Measurements from ENCODE around the gene GAS2. TPM values are rescaled to one million over a fixed set of nuclear protein-coding genes. Genes with fewer than 3 reads are reported as not detected.

GAS2 gene
- total RNA-seq, 2 donors from 2014 or later = 13.2 to 24.6 TPM

DNA sequence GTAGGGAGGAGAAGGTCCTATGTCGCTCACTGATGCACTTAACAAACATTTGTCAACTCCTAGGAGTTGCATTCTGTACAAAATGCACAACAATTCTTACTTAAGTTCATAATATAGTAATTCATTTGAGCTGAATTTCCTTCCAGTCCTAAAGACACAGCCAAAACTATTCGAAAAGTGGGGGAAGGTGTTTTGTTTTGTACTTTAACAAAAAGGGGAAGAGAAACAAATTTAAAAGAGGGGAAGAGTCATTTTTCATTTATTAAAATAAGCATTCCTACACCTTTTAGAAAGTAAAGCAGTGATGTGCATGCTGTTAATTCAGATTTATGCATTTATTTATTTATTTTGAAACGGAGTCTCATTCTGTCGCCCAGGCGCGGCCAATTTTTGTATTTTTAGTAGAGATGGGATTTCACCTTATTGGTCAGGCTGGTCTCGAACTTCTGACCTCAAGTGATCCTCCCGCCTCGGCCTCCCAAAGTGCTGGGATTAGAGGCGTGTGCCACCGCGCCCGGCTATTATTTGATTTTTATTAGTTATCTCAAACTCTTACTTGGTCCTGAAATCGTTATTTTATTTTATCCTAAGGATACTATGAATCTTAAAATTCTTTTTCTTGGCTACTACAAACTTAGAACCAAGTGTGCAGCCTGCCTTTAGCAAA is 39.7 kb upstream of the GAS2 start:
- peak overlapping the region in 2 of 4 donors; percentile 94 to 97 for H3K27ac ChIP-seq
- H3K9me3 ChIP-seq = no peaks in the 10 kb centered on the region
- H3K36me3 ChIP-seq (replicated peaks in 1 of 2; ENCODE audit: insufficient read depth in 1 of 2, low read depth in 2 of 2) = no peaks in the 10 kb centered on the region
- DNase-seq (no peak), ATAC-seq (no peak)
- H3K27me3 ChIP-seq = no peaks in the 10 kb centered on the region
- TF ChIP-seq CTCF (IDR thresholded peaks at IDR 0.05) = no peak
- TF ChIP-seq POLR2A (IDR thresholded peaks at IDR 0.05) = no peak
- WGBS, 2 donors = 87% methylated on average over 14 of the region's 14 CpGs
- H3K4me1 ChIP-seq = peaks cover 26% of the 10 kb centered on the region
- intact Hi-C loops (cut with DNase I) = no loop called here
- peak overlapping the region in 1 of 2 donors; percentile 68 for H3K4me3 ChIP-seq

DNA sequence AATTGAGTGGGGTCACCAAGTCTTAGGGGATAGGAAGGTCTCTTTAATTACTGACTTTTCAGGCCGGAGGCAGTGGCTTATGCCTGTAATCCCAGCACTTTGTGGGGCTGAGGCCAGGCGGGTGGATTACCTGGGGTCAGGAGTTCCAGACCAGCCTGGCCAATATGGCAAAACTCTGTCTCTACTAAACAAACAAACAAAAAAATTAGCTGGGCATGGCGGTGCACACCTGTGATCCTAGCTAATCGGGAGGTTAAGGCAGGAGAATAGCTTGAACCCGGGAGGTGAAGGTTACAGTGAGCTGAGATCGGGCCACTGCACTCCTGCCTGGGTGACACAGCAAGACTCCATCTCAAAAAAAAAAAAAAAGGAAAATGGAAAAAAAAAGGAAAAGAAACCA is 39.0 kb upstream of the GAS2 start:
- H3K4me1 ChIP-seq = peaks cover 26% of the 10 kb centered on the region
- 98 to 99% methylated on average over 6 of the region's 6 CpGs for WGBS, 2 donors
- H3K4me3 ChIP-seq = no peak overlapping the region
- DNase-seq (no peak), ATAC-seq (no peak)
- H3K9me3 ChIP-seq = no peaks in the 10 kb centered on the region
- no peak for TF ChIP-seq POLR2A (IDR thresholded peaks at IDR 0.05)
- no peak for TF ChIP-seq CTCF (IDR thresholded peaks at IDR 0.05)
- H3K27me3 ChIP-seq = no peaks in the 10 kb centered on the region
- intact Hi-C loops (cut with DNase I) = no loop called here
- H3K27ac ChIP-seq = no peak overlapping the region
- no peaks in the 10 kb centered on the region for H3K36me3 ChIP-seq (replicated peaks in 1 of 2; ENCODE audit: insufficient read depth in 1 of 2, low read depth in 2 of 2)

DNA sequence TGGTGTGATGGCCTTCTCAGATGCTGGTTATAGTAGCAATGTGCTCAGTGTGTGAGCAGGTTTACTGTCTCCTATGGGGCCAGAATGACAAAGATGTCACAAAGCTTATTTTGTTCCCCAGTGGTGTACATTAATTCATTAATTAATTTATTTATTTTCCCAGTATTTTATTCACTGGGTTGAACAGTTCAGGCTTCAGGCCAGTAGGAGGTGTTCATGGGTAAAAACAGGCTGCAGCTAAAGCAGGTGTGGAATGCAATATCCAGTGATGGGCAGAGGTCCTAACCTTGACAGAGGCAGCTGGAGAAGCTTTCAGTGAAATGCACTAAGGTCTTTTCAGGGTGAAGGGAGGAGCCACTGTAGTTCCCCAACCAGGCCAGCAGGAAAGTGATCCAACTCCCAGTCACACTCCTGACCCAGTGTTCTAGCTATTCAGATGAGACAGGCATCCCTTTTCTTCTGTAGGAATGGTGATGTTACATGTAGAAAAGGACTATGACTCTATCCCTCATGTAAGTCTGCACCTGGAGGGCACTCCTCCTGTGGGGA is 33.0 kb upstream of the GAS2 start:
- ATAC-seq = no peak
- no peaks in the 10 kb centered on the region for H3K9me3 ChIP-seq
- intact Hi-C loops (cut with DNase I) = no loop called here
- DNase-seq = no peak
- no peaks in the 10 kb centered on the region for H3K27me3 ChIP-seq
- no peak overlapping the region for H3K4me3 ChIP-seq
- no peak overlapping the region for H3K27ac ChIP-seq
- no peaks in the 10 kb centered on the region for H3K4me1 ChIP-seq
- H3K36me3 ChIP-seq (replicated peaks in 1 of 2; ENCODE audit: insufficient read depth in 1 of 2, low read depth in 2 of 2) = no peaks in the 10 kb centered on the region
- TF ChIP-seq POLR2A (IDR thresholded peaks at IDR 0.05) = no peak
- TF ChIP-seq CTCF (IDR thresholded peaks at IDR 0.05) = peak in 1 of 7 experiments; percentile 17

DNA sequence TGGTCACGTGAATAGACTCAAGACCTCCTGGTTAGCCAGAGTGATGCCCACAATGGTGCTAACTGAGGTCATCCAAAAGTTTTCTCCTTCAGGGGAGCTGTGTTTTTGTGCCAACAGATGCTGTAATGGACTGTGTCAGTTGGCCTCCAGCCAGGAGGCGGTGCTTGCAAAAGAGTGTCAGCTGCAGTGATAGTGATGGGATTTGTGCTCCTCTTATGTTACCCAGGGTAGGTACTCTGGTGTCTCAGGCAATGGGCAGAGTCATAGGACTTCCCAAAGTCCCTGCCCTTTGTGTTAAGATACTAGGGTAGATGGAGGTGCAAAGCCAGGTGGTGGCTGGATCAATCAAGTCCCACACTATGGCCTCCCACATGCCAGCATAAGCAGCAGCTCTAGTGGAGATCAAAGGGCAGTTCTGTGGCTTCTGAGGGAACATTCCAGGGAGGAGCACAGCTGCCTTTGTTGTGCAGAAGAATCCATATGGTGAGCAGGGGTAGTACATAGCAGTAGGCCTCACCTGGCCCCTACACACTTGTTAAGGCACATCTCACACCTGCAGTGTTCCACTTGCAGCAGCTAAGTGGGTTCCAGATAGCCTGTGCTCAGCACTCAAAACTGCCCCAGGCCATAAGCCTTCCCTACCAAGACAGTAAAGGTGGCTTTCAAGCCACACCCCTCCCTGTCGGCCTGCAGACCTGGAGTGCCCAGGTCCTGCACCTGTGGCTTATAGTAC is 31.3 kb upstream of the GAS2 start:
- WGBS, 2 donors = 67 to 84% methylated on average over 3 of the region's 3 CpGs
- no peaks in the 10 kb centered on the region for H3K36me3 ChIP-seq (replicated peaks in 1 of 2; ENCODE audit: insufficient read depth in 1 of 2, low read depth in 2 of 2)
- intact Hi-C loops (cut with DNase I) = no loop called here
- H3K4me1 ChIP-seq = no peaks in the 10 kb centered on the region
- H3K9me3 ChIP-seq = no peaks in the 10 kb centered on the region
- TF ChIP-seq CTCF (IDR thresholded peaks at IDR 0.05) = no peak
- TF ChIP-seq POLR2A (IDR thresholded peaks at IDR 0.05) = no peak
- no peak overlapping the region for H3K4me3 ChIP-seq
- peak; percentile 42 for ATAC-seq
- no peak overlapping the region for H3K27ac ChIP-seq
- H3K27me3 ChIP-seq = no peaks in the 10 kb centered on the region
- peak in 3 of 4 donors; percentile 14 to 47 (median 23) for DNase-seq

Measured in body of pancreas (tissue), 4 donors.